Endothelial cell of umbilical vein (primary cell): ENCODE results near the gene SSH2.

Experiments
- EZH2 ChIP-seq: IDR thresholded peaks from 2 replicates; pipeline ENCODE4 v1.6.1; 2012; ENCODE audit warnings: borderline replicate concordance, low read depth, mild to moderate bottlenecking, moderate library complexity, low read length, inconsistent platforms; ENCODE audit not compliant: severe bottlenecking
- POLR2A ChIP-seq: IDR thresholded peaks from 2 replicates; pipeline ENCODE4 v1.6.1; 2012; ENCODE audit warnings: low read depth, mild to moderate bottlenecking, control low read depth, low read length
- TF ChIP-seq, protein P1 (sequence below), 2 donors: IDR thresholded peaks; 1 replicate in 1 of 2; 2 replicates in 1 of 2; pipeline ENCODE4 v1.5.1; 2011; ENCODE audit warnings: low read length in 2 of 2, mild to moderate bottlenecking in 2 of 2, moderate library complexity in 2 of 2, control low read depth in 1 of 2, inconsistent platforms in 1 of 2, low read depth in 1 of 2; ENCODE audit not compliant: insufficient read depth in 1 of 2; ENCODE audit errors: extremely low read depth in 1 of 2
- TF ChIP-seq, protein P2 (sequence below): IDR thresholded peaks from 2 replicates; pipeline ENCODE4 v1.6.1; 2011; ENCODE audit not compliant: insufficient read depth, insufficient read length

DNA sequence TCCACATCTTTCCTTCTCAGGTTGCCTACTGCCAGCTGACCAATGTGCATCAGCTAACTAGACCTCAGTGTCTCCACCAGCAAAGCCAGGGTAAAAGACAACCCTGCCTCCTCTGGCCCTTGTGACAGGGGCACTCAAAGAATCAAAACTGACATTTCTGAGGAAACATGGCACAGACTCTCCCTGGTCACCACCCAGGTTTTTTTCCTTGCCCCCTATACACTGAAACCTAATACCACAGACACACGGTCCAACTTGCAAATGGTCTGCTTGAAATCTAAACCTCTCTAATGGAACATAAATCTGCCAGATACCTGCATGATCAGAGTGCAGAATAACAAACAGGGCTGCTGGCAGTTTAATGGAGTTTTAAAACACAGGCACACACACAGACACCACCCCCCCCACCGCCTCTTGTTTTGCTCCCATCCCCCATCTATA, 287.8 kb downstream of the SSH2 start:
- TF ChIP-seq, protein P1, sequence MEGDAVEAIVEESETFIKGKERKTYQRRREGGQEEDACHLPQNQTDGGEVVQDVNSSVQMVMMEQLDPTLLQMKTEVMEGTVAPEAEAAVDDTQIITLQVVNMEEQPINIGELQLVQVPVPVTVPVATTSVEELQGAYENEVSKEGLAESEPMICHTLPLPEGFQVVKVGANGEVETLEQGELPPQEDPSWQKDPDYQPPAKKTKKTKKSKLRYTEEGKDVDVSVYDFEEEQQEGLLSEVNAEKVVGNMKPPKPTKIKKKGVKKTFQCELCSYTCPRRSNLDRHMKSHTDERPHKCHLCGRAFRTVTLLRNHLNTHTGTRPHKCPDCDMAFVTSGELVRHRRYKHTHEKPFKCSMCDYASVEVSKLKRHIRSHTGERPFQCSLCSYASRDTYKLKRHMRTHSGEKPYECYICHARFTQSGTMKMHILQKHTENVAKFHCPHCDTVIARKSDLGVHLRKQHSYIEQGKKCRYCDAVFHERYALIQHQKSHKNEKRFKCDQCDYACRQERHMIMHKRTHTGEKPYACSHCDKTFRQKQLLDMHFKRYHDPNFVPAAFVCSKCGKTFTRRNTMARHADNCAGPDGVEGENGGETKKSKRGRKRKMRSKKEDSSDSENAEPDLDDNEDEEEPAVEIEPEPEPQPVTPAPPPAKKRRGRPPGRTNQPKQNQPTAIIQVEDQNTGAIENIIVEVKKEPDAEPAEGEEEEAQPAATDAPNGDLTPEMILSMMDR (IDR thresholded peaks at IDR 0.05; ENCODE audit: extremely low read depth in 1 of 2, insufficient read depth in 1 of 2, low read depth in 1 of 2, low read length in 2 of 2): no peak
- no peak for TF ChIP-seq EZH2
- TF ChIP-seq, protein P2, sequence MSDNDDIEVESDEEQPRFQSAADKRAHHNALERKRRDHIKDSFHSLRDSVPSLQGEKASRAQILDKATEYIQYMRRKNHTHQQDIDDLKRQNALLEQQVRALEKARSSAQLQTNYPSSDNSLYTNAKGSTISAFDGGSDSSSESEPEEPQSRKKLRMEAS: no peak
- TF ChIP-seq POLR2A: no peak
